Stimulated activated CD4-positive, alpha-beta T cell treated with anti-CD3 and anti-CD28 coated beads, TNF-alpha, amount 100 ng/mL, for 4 hours (primary cell): ENCODE results near the gene DNAJB14.

Experiments used
- DNase-seq, 3 experiments: peaks; one replicate each; pipeline ENCODE4 v3.0.0-alpha.2; 2020; ENCODE audit warnings: low read depth in 3 of 3

DNAJB14 gene

GRCh38 chr4:99872570-99872969 lies 73.8 kb downstream of the DNAJB14 start:
- no peak for DNase-seq

DNA sequence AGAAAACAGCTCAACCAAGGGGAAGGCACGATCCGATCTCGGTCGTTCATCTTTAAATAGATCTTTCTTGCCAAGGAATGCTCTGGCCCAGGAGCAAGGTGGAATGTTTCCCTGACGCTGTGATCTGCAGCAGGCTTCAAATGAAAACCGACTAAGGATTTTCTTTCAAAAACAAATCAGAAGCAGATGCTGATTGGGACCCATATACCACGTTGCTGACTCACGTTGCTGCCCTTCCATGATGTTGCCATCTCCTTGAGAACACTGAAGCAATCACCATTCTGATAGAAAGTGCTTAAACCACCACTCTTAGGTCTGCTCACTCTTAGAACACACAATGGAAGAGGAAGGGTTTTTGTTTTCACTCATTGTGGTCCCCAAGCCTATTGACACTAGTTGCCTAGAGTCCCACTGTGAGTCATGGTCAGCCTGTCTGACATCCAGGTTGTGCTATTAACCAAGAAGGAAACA lies 78.3 kb downstream of the DNAJB14 start:
- no peak for DNase-seq

GRCh38 chr4:99863804-99864203 lies 82.6 kb downstream of the DNAJB14 start:
- no peak for DNase-seq

DNA sequence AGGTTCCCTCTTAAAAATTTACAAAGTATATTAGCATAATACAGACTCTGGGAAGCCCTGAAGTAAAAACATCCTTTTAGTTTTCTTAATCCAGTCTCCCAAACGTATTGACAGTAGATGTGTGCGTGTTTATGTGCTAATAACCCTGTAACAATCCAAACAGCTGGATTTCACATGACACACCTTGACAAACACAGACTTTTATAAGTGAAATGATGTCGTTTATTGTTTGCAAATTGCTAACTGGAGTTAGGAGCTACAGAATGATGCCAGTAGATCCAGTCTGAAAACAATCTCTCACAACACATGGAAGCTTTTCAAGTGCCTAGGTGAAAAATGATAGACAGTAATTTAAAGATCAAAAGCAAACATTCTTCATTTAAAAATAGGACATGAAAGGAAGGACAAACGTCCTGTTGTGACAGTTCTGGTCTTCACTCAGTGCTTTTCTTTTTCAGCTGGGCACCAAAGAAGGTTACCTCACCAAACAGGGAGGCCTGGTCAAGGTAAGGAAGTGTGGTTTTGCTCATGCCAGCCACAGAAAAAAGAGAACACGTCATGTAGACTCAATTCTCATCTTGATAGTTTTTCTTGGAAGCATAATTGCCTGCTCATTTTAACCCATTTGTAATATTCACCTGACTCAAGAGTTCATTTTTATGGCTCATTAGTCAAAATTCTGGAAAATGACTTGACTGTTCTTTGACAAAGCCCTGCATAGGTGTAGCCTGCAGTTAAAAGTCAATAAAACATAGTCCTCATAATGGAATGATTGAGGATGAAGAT lies 85.1 kb downstream of the DNAJB14 start:
- DNase-seq: no peak

- no peak for DNase-seq
Measured at GRCh38 chr4:99860521-99860920, 85.9 kb downstream of the DNAJB14 start.

DNA sequence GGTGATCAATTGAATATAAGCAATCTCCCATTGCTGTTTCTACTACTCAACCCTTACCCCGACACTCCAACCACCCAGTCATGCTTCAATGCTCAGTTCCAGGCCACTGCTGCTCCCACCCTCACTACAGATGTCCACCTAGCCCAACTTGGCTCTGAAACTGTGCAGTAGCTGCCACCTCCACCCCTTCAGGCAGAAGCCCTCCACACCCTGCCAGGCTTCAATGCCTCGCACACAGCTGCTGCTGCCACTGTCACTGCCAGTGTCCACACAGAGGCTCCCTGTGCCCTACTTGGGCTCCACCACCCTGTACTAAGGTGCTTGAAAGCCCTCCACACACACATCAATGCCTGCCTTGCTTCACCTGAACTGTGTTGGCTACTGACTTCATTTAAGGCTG lies 86.8 kb downstream of the DNAJB14 start:
- DNase-seq: no peak

DNA sequence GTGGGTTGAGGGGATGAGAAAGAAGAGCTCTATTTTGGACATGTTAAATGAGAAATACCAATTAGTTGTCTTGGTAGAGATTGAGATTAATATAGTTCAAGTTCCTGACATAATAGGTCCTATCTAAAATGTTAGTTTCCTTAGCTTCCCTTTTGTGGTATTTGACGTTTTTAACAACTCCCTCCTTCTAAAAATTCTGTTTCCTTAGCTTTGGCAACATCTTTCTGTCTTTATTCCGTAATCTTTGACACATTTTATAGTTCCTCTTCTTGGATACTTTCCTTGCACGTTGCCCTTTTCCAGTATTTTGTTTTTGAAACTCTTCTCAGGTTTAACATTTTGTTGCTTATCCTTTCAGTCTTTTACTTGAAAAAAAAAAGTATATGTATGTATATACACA lies 89.1 kb downstream of the DNAJB14 start:
- no peak for DNase-seq

DNA sequence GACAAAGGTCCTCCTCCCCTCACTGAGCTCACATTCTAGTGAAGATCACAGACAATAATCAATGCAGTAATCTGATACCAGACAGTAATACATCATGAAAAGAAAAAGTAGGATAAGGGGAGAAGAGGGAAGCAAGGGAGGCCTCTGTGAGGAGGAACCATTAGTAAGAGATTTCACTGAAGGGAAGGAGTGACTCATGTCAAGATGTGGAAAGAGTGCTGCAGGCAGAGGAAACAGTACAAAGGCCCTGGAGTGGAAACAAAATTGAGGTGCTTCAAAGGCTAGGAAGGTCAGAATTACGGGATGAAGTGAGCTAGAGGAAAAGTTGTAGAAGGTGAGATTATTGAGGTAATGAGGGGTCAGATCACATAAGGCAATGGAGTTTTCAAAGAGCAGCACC lies 90.3 kb downstream of the DNAJB14 start:
- DNase-seq: peak in 1 of 3 experiments; percentile 14

- no peak for DNase-seq
Measured at GRCh38 chr4:99855678-99856077, 90.7 kb downstream of the DNAJB14 start.

DNA sequence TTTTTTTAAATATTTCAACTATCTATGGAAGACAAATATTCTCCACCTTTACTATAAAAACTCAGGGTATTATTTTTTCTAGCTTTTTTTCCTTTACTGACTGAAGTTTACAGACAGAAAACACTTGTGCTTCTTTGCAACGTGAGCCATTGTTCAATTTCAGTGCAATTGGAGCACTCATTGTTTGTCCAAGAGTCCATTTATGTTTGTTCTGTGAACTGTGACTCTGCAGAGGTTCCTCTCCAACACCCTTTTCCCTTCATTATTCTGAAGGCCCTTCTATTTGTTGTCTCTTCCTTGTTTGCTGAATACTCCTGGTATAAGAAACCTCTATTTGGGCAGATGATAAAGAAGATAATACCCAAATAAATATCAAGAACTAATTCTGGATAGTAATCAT lies 92.4 kb downstream of the DNAJB14 start:
- DNase-seq: no peak

- no peak for DNase-seq
Measured at GRCh38 chr4:99853190-99853589, 93.2 kb downstream of the DNAJB14 start.

DNA sequence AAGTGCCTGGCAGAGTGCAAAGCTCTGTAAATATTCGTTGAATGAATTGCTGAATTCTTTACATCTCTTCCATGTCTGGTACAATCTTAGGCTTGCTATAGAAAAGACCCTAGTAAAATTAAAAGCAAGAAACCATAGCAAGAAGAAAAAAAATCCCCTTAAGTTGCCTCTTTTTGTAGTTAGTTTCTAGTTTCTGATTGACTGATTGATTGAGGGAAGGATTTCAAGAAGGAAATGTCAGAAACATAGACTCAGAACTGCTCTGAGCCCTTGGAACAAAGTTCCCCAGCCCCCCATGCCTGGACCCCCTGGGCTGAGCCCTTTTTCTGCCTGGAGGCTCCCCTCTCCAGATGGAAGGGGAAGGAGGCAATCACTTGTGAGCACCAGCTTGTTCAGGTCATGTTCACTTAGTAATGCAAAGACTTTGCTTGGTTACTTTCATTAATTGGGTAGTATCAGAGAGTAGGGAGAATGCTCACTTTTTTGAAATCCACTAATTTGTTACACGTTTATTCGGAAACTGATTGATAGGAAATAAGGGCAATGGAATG lies 94.1 kb downstream of the DNAJB14 start:
- DNase-seq: no peak

- DNase-seq: no peak
Measured at GRCh38 chr4:99848591-99849001, 97.8 kb downstream of the DNAJB14 start.

GRCh38 chr4:99847362-99847976 lies 98.9 kb downstream of the DNAJB14 start:
- DNase-seq: no peak

DNA sequence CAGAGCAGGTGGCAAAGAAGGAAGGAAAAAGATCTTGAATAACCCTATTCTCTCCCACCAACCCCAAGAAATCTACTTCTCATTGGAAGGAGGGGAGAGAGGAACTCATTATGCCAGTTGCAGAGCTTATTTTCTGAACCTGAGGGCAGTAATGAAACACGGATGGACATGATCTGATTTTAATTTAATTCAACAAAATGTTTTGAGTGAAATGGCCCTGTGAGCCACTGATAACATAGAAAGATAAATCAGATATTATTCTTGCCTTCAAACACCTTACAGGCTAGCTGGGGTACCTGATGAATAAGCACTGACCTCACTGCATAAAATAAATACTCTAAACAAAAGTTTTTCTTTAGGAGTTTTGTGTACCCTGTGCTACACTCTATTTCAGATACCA lies 99.5 kb downstream of the DNAJB14 start:
- DNase-seq: no peak
